Stimulated activated effector memory CD8-positive, alpha-beta T cell treated with anti-CD3 and anti-CD28 coated beads, Interleukin-12 subunit alpha, Interleukin-12 subunit beta, amount 100 ng/mL, for 72 hours (primary cell): ENCODE measurements around the gene UBAP2L.
A peak's percentile ranks its signal among the peaks of the same experiment; 100 is the strongest.
"Not testable (repeated sequence)": the region's sequence is repeated elsewhere in the genome, so short reads cannot be mapped to it uniquely, and the experiment has no call there.

Experiments
- ATAC-seq: fragments of 150-1000 bp; cut with Tn5 transposase; 2 replicates; pipeline ENCODE4 v1.10.0; 2021
- DNase-seq, 2 donors: peaks; one replicate each; pipeline ENCODE4 v3.0.0; 2021 to 2022; ENCODE audit warnings: low spot score in 2 of 2
- H3K27ac Mint-ChIP-seq: one replicate; pipeline ENCODE4 v1.8.0; 2022; ENCODE audit warnings: mild to moderate bottlenecking, mixed read lengths
- H3K36me3 Mint-ChIP-seq: one replicate; pipeline ENCODE4 v1.8.0; 2022; ENCODE audit warnings: mild to moderate bottlenecking, mixed read lengths
- H3K4me1 Mint-ChIP-seq: one replicate; pipeline ENCODE4 v1.8.0; 2022; ENCODE audit warnings: mixed read lengths
- H3K4me3 Mint-ChIP-seq: one replicate; pipeline ENCODE4 v1.8.0; 2022; ENCODE audit warnings: mild to moderate bottlenecking, mixed read lengths
- H3K9me3 Mint-ChIP-seq: one replicate; pipeline ENCODE4 v1.8.0; 2022; ENCODE audit warnings: mixed read lengths

The UBAP2L gene

DNA sequence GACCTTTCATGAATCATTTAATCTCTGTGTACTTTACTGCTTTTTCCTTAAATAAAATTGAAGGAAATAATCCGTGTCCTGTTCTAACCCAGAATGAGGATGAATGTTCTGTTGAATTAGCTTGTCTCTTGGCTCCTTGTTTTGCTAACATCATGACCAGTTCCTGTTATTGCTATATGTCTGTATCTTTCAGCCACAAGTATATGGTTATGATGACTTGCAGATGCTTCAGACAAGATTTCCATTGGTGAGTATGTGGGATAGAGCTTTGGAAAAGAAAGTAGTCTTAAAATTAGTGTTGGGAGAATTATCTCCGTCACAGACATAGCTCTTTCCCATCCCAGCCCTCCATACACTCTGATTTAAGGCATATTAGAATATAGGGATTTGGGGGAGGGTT is 38.0 kb downstream of the UBAP2L start:
- no peaks in the 10 kb centered on the region for H3K9me3 Mint-ChIP-seq
- peak overlapping the region; percentile 45 for H3K27ac Mint-ChIP-seq
- no peak for ATAC-seq
- no peak for DNase-seq
- H3K4me3 Mint-ChIP-seq: no peak overlapping the region
- H3K36me3 Mint-ChIP-seq: peaks cover 100% of the 10 kb centered on the region
- H3K4me1 Mint-ChIP-seq: peaks cover 9% of the 10 kb centered on the region

DNA sequence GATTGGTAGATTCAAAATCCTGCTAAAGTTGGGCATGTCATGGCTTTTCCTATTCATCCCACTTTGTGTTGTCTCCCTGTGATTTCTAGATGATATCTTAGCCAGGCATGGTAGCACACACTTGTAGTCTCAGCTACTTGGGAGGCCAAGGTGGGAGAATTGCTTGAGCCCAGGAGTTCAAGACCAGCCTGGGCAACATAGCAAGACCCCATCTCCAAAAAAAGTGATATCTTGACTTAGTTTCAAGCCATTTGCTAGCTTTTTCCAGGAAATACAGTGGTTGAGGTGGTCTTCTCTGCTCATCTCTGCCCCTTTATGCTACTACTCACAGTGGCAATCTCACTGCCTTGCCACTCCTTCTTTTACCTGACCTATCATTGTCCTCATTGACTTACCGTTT is 39.4 kb downstream of the UBAP2L start:
- Mint-ChIP-seq H3K4me3 (no peak overlapping the region), H3K27ac (peak overlapping the region; percentile 2), H3K4me1 (peaks cover 23% of the 10 kb centered on the region)

DNA sequence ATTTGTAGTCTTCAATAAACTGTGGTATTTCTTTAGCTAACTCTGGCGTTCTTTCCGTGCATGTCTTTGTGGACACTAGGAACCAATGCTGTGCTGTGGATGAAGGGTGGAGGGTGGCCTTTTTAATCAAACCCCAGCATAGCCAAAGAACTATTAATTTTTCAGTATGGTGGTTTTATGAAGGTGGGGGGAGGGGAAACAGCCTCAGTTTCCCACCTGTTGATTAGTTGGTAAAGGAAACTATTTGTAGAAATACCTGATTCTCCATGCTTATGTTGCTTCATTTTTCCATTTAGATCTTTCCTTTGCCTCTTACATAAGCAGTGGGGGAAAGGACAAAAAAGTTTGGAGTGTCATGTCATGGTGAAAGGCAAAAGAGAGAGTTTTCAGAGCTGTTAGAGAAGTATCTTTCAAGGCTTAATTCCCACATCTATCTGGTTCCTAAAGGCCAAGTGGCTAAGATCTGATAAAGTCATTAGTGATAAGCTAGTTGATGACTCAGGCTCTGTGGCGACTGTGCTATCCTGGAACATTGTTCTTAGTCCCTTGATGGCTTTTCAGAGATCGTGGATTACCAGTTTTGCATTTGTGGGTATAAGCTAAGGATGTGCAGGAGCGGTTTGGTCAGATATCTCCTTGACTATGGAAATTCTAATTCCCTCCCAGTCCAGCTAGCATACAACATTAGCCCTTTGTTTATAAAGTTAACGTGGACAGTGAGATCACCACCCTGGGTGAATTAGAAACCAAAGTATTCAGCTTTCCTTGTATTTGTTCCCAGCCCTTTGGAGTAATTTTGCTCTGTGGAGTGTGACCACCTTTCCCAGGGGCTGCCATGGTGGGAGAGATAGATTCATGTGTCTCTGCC is 42.9 kb downstream of the UBAP2L start:
- H3K9me3 Mint-ChIP-seq: no peaks in the 10 kb centered on the region
- H3K4me3 Mint-ChIP-seq: no peak overlapping the region
- peaks cover 37% of the 10 kb centered on the region for H3K4me1 Mint-ChIP-seq
- ATAC-seq (no peak), DNase-seq (no peak)
- peaks cover 99% of the 10 kb centered on the region for H3K36me3 Mint-ChIP-seq
- peak overlapping the region; percentile 76 for H3K27ac Mint-ChIP-seq

More for the DNA sequence above, 39.4 kb downstream of the UBAP2L start:
- no peaks in the 10 kb centered on the region for H3K9me3 Mint-ChIP-seq
- no peak for ATAC-seq
- DNase-seq: no peak
- H3K36me3 Mint-ChIP-seq: peaks cover 99% of the 10 kb centered on the region

- ATAC-seq: peak; percentile 42
- no peak for DNase-seq
- Mint-ChIP-seq H3K36me3 (peaks cover 99% of the 10 kb centered on the region), H3K4me1 (peaks cover 45% of the 10 kb centered on the region), H3K4me3 (no peak overlapping the region), H3K9me3 (no peaks in the 10 kb centered on the region), H3K27ac (peak overlapping the region; percentile 76)
These were observed 43.7 kb downstream of the UBAP2L start for GRCh38 chr1:154264454-154264853.

DNA sequence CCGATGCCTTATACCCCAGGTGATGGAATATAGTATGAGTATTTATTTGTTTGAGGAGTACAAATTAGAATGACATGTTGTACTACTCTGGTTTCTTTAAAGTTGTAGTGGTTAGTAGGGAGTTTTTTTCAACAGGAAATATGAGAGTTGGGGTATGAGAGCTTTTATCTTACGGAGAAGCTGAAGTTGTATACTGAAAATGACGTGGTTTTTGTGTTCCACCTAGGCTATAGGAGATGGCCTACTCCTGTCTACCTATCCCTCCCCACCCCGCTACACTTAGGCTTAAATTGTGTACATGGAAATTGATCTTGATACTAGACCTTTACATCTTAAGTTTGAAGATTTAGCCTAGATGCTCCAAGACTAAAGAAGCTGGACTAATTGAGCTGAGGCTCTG is 44.8 kb downstream of the UBAP2L start:
- DNase-seq (no peak), ATAC-seq (peak; percentile 81)
- H3K27ac Mint-ChIP-seq: peak overlapping the region; percentile 76
- no peaks in the 10 kb centered on the region for H3K9me3 Mint-ChIP-seq
- peaks cover 53% of the 10 kb centered on the region for H3K4me1 Mint-ChIP-seq
- H3K4me3 Mint-ChIP-seq: no peak overlapping the region
- peaks cover 99% of the 10 kb centered on the region for H3K36me3 Mint-ChIP-seq

DNA sequence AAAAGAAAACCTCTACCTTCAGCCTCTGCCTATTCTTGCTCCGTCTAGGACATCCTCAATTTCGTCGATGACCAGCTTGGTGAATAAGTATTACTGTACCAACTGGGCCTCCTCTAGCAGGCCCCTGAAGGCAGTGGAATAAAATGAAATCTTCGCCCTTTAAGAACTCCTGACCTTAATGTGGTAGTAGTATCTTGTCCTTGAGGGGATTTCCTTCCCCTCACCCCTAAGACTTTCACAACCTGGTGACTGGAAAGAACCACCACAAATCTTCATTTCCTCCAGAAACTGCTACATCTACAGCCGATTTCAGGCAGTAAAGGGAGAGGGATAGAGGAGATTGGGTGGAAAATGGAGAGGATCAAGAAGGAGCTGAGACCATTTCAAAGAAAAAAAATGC is 50.1 kb downstream of the UBAP2L start:
- Mint-ChIP-seq H3K9me3 (no peaks in the 10 kb centered on the region), H3K27ac (peak overlapping the region; percentile 99), H3K4me1 (peaks cover 55% of the 10 kb centered on the region), H3K36me3 (peaks cover 94% of the 10 kb centered on the region), H3K4me3 (peak overlapping the region; percentile 98)
- no peak for DNase-seq
- ATAC-seq: no peak

DNA sequence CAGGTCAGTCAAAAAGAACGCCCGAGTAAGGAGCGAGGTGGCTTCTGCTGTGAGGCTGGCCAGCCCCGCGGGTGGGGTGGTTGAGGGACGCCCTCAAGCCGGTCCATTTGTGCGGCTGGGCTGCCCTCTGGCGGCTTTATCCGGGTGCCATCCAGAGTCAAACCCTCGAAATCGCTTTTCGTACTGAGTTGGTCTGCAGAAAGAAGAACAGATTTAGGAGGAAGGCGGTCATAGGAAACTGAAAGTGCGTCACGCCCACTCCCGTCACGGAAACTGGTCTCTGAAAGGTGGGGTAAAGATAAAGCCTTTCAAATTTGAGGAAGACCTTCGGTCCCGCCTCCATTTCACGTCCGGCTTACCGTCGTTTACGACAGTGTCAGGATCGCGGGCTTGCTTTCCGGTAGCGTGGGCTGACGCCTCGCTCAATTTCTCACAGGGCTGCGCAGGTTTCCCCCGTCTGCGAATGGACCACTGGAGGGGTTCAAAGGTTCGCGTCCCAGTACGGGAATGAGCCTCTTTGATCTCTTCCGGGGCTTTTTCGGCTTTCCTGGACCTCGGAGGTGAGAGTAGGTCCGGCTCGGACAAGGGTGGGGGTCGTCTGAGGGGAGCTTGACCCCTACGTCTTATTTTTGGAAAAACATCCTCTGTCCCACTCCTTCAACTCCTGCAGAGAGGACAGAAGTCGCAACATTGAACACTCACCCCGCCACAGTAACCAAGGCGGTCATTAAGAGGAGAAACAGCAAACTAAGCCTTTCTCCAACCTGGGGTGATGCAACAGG is 51.7 kb downstream of the UBAP2L start, which contains the start of gene HAX1:
Gene HAX1 (plus strand): TSS at position 413 of the 782 bp plus-strand sequence. CDS start 95 bp downstream, at position 508.
- Mint-ChIP-seq H3K4me1 (peaks cover 49% of the 10 kb centered on the region), H3K36me3 (peaks cover 90% of the 10 kb centered on the region), H3K9me3 (no peaks in the 10 kb centered on the region), H3K4me3 (peak within 1 kb of the TSS; percentile 98), H3K27ac (peak within 1 kb of the TSS; percentile 99)
- ATAC-seq (peak; percentile 95), DNase-seq (peak; percentile 84 to 96)

DNA sequence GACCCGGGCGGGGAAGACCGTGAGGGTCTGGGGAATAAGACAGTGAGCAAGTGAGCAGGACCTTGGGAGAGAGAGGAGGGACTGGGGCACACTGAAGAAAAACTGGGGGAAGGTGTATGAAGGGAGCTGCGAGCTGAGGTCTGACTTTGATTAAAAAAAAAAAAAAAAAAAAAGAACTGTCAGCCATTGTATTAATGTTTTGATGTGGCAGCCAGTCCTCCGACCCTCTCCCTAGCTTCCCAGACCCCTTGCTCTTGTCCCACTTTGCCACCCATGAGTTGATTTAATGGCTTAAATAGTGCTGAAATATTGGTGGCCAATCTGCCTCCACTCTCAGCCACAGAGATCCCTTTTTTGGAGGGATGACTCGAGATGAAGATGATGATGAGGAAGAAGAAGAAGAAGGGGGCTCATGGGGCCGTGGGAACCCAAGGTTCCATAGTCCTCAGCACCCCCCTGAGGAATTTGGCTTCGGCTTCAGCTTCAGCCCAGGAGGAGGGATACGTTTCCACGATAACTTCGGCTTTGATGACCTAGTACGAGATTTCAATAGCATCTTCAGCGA is 52.3 kb downstream of the UBAP2L start:
- peak overlapping the region; percentile 99 for H3K27ac Mint-ChIP-seq
- ATAC-seq: no peak
- H3K36me3 Mint-ChIP-seq: peaks cover 83% of the 10 kb centered on the region
- H3K4me1 Mint-ChIP-seq: peaks cover 49% of the 10 kb centered on the region
- peak overlapping the region; percentile 98 for H3K4me3 Mint-ChIP-seq
- DNase-seq: no peak
- H3K9me3 Mint-ChIP-seq: no peaks in the 10 kb centered on the region

GRCh38 chr1:154276797-154277196 is 56.0 kb downstream of the UBAP2L start:
- DNase-seq: no peak
- ATAC-seq: no peak
- Mint-ChIP-seq H3K27ac (no peak overlapping the region), H3K36me3 (peaks cover 47% of the 10 kb centered on the region), H3K4me3 (no peak overlapping the region), H3K9me3 (no peaks in the 10 kb centered on the region), H3K4me1 (peaks cover 20% of the 10 kb centered on the region)

DNA sequence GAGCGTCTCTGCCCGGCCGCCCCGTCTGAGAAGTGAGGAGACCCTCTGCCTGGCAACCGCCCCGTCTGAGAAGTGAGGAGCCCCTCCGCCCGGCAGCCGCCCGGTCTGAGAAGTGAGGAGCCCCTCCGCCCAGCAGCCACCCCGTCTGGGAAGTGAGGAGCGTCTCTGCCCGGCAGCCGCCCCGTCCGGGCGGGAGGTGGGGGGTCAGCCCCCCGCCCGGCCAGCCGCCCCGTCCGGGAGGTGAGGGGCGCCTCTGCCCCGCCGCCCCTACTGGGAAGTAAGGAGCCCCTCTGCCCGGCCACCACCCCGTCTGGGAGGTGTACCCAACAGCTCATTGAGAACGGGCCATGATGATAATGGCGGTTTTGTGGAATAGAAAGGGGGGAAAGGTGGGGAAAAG is 66.8 kb downstream of the UBAP2L start:
- not testable (repeated sequence) for H3K4me3 Mint-ChIP-seq, DNase-seq, H3K4me1 Mint-ChIP-seq, H3K27ac Mint-ChIP-seq, H3K9me3 Mint-ChIP-seq, H3K36me3 Mint-ChIP-seq, ATAC-seq

- Mint-ChIP-seq H3K27ac (no peak overlapping the region), H3K4me3 (no peak overlapping the region)
- ATAC-seq: peak; percentile 21
These were observed 67.9 kb downstream of the UBAP2L start for GRCh38 chr1:154288661-154289060.

DNA sequence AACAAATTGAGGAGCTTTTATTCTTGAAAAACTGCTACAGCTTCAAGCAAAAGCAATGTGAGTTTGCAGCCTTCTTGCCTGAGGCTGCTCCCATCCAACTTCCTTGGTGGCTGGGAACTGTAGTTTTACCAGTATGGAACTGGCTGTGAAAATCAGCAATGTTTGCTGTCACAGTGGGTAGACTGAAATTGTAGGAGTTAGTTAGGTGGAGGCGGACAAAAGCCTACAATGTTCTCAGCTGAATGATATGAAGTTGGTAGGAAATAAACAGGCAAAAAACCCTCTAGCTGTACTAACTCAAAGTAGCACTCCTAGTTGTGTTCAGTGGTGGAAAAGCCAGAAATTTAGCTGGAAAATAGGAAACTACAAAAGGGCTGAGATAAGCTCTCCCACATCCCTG is 70.2 kb downstream of the UBAP2L start:
- H3K36me3 Mint-ChIP-seq: no peaks in the 10 kb centered on the region
- no peak overlapping the region for H3K27ac Mint-ChIP-seq
- peaks cover 6% of the 10 kb centered on the region for H3K9me3 Mint-ChIP-seq
- DNase-seq (no peak), ATAC-seq (no peak)
- H3K4me1 Mint-ChIP-seq: no peaks in the 10 kb centered on the region
- no peak overlapping the region for H3K4me3 Mint-ChIP-seq

More at GRCh38 chr1:154288661-154289060, 67.9 kb downstream of the UBAP2L start:
- DNase-seq: no peak
- no peaks in the 10 kb centered on the region for H3K9me3 Mint-ChIP-seq
- H3K4me1 Mint-ChIP-seq: no peaks in the 10 kb centered on the region
- H3K36me3 Mint-ChIP-seq: no peaks in the 10 kb centered on the region

DNA sequence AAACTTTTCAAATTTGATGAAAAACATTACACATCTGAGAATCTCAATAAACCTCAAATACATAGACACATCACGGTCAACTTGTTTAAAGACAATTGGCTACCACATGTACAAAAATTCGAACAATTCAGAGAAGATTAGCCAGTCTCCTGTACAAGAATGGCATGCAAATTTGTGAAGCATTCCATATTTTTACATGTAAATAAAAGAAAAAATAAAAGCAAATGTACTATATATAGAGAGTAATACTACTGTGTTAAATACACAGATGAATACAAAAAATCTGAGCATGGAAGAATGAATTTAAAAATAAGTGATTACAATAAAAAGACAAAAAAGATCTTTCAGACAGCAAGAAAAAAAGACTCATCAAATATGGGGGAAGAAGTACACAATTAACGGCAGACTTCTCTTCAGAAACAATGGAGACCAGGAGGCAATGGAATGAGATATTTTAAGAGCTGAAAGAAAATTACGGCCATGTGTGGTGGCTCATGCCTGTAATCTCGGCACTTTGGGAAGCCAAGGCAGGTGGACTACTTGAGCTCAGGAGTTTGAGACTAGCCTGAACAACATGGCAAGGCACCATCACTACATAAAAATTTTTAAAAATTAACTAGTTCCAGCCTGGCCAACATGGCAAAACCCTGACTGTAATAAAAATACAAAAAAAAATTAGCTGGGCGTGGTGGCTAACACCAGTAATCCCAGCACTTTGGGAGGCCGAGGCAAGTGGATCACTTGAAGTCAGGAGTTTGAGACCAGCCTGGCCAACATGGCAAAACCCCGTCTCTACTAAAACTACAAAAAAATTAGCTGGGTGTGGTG is 74.9 kb downstream of the UBAP2L start:
- H3K4me3 Mint-ChIP-seq: no peak overlapping the region
- peaks cover 6% of the 10 kb centered on the region for H3K9me3 Mint-ChIP-seq
- DNase-seq (no peak), ATAC-seq (no peak)
- no peak overlapping the region for H3K27ac Mint-ChIP-seq
- H3K36me3 Mint-ChIP-seq: no peaks in the 10 kb centered on the region
- H3K4me1 Mint-ChIP-seq: no peaks in the 10 kb centered on the region

- Mint-ChIP-seq H3K4me1 (peaks cover 16% of the 10 kb centered on the region), H3K27ac (no peak overlapping the region), H3K4me3 (no peak overlapping the region), H3K36me3 (no peaks in the 10 kb centered on the region), H3K9me3 (no peaks in the 10 kb centered on the region)
- no peak for DNase-seq
- ATAC-seq: no peak
These were observed 80.8 kb downstream of the UBAP2L start for GRCh38 chr1:154301582-154301981.
